ENCODE measurements around the gene CDNF.
"Not testable (repeated sequence)": the region's sequence is repeated elsewhere in the genome, so short reads cannot be mapped to it uniquely, and the experiment has no call there.

CDNF gene

DNA sequence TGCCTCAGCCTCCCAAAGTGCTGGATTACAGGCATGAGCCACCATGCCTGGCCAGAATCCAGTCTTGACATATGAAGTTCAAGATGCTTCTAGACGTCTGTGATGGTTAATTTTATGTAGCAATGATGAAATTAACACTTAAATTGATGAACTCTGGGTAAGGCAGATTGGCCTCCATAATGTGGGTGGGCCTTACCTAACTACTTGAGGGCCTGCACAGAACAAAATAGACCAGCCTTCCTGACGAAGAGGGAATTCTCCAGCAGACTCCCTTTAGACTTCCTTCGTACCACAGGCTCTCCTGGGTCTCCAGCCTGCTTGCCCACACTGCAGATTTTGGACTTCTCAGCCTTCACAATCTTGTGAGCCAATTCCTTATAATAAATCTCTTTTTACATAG is 4.7 kb downstream of the CDNF start:
- no peak overlapping the region for H3K27ac ChIP-seq
- H3K4me2 ChIP-seq = no peak overlapping the region
- H4K20me1 ChIP-seq = no peaks in the 10 kb centered on the region
- H3K9ac ChIP-seq = no peak overlapping the region
- H3K36me3 ChIP-seq = no peaks in the 10 kb centered on the region
- no peak overlapping the region for H3K4me3 ChIP-seq
- H3K4me1 ChIP-seq = peaks cover 10 to 12% (median 11%) of the 10 kb centered on the region in 10 experiments
- no peak for TF ChIP-seq Cebpa-rat (IDR thresholded peaks at IDR 0.05)
- no peaks in the 10 kb centered on the region for H3K9me3 ChIP-seq (replicated peaks in 1 of 11)
- no peaks in the 10 kb centered on the region for H3K27me3 ChIP-seq

DNA sequence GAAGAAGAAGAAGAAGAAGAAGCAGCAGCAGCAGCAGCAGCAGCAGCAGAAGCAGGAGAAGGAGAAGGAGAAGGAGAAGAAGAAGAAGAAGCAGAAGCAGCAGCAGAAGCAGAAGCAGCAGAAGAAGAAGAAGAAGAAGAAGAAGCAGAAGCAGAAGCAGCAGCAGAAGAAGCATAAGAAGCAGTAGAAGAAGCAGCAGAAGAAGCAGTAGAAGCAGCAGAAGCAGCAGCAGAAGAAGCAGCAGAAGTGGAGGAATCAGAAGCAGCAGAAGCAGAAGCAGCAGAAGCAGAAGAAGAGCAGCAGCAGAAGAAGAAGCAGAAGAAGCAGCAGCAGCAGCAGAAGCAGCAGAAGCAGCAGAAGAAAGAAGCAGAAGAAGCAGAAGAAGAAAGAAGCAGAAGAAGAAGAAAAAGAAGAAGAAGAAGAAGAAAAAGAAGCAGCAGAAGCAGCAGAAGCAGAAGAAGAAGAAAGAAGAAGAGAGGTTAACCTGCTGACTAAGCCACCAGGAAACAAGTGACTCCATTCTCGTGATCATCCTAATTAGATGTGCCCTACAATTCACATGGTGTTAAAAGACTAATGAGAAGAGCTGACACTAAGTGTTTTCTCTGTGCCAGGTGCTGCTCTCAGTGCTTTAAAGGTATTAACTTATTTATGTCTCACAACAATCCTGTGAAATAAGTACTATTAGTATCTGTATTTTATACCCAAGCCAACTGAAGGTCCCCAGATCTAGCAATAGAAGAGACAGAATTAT is 11.6 kb downstream of the CDNF start:
- Histone ChIP-seq H3K4me2 (peak overlapping the region in 4 of 11 experiments; percentile 6 to 70 (median 48); a peak in 7 of 22 replicates), H3K4me1 (peaks cover 10 to 31% (median 14%) of the 10 kb centered on the region in 10 experiments; a peak in 16 of 20 replicates), H4K20me1 (peaks cover 0 to 5% (median 0%) of the 10 kb centered on the region in 11 experiments; a peak in 2 of 22 replicates), H3K4me3 (no peak overlapping the region), H3K36me3 (no peaks in the 10 kb centered on the region), H3K27me3 (no peaks in the 10 kb centered on the region), H3K9me3 (replicated peaks in 1 of 11) (peaks cover 0 to 2% (median 0%) of the 10 kb centered on the region in 11 experiments; a peak in 5 of 22 replicates), H3K9ac (0 out of 22 replicates have a peak overlapping the region, but pooled peaks of 1 of the 11 experiments have one; percentile 15), H3K27ac (peak overlapping the region in 1 of 11 experiments; percentile 19; a peak in 2 of 22 replicates)
- no peak for TF ChIP-seq Cebpa-rat (IDR thresholded peaks at IDR 0.05)

DNA sequence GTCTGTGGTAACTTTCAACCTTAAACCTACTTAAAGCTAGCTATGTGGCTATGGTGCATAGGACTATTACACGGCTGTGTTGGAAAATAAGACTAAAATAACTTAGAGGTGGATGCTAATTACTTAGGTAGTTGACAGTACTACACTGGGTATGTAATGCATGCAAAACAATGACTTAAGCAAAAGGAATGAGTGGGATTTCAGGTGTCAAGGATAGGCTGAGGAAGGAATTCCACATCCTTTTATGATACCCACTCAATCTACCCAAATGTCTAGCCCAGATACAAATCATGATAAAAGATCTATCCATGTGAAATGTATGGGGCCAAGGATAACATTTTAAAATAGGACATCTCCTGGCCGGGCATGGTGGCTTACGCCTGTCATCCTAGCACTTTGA is 13.9 kb downstream of the CDNF start:
- Histone ChIP-seq H3K36me3 (no peaks in the 10 kb centered on the region), H3K27me3 (no peaks in the 10 kb centered on the region), H3K4me3 (no peak overlapping the region), H3K4me1 (peaks cover 10 to 41% (median 19%) of the 10 kb centered on the region in 10 experiments; a peak in 18 of 20 replicates), H3K9ac (no peak overlapping the region), H3K9me3 (replicated peaks in 1 of 11) (peaks cover 0 to 13% (median 4%) of the 10 kb centered on the region in 11 experiments; a peak in 6 of 22 replicates), H4K20me1 (peaks cover 0 to 5% (median 0%) of the 10 kb centered on the region in 11 experiments; a peak in 2 of 22 replicates), H3K27ac (peak overlapping the region in 3 of 11 experiments; percentile 30 to 55 (median 43); a peak in 3 of 22 replicates), H3K4me2 (no peak overlapping the region)
- no peak for TF ChIP-seq Cebpa-rat (IDR thresholded peaks at IDR 0.05)

GRCh38 chr10:14822879-14823755 is 14.7 kb downstream of the CDNF start:
- H3K4me1 ChIP-seq = peaks cover 10 to 41% (median 19%) of the 10 kb centered on the region in 10 experiments; a peak in 18 of 20 replicates
- no peaks in the 10 kb centered on the region for H3K36me3 ChIP-seq
- no peak for TF ChIP-seq Cebpa-rat (IDR thresholded peaks at IDR 0.05)
- peak overlapping the region in 7 of 11 experiments; percentile 0 to 55 (median 50); a peak in 12 of 22 replicates for H3K27ac ChIP-seq
- H3K9ac ChIP-seq = peak overlapping the region in 4 of 11 experiments; percentile 27 to 46 (median 29); a peak in 6 of 22 replicates
- peak overlapping the region in 6 of 11 experiments; percentile 2 to 20 (median 12); a peak in 5 of 22 replicates for H3K4me2 ChIP-seq
- no peak overlapping the region for H3K4me3 ChIP-seq
- H3K27me3 ChIP-seq = no peaks in the 10 kb centered on the region
- H3K9me3 ChIP-seq (replicated peaks in 1 of 11) = peaks cover 0 to 13% (median 4%) of the 10 kb centered on the region in 11 experiments; a peak in 6 of 22 replicates
- H4K20me1 ChIP-seq = peaks cover 0 to 5% (median 0%) of the 10 kb centered on the region in 11 experiments; a peak in 2 of 22 replicates

- peak overlapping the region in 3 of 11 experiments; percentile 33 to 50 (median 39); a peak in 4 of 22 replicates for H3K27ac ChIP-seq
- peak overlapping the region in 5 of 11 experiments; percentile 5 to 13 (median 11); a peak in 4 of 22 replicates for H3K4me2 ChIP-seq
- no peak overlapping the region for H3K4me3 ChIP-seq
- no peaks in the 10 kb centered on the region for H3K36me3 ChIP-seq
- H3K4me1 ChIP-seq = peaks cover 10 to 37% (median 19%) of the 10 kb centered on the region in 10 experiments; a peak in 18 of 20 replicates
- peaks cover 0 to 5% (median 0%) of the 10 kb centered on the region in 11 experiments; a peak in 2 of 22 replicates for H4K20me1 ChIP-seq
- H3K9me3 ChIP-seq (replicated peaks in 1 of 11) = peaks cover 0 to 13% (median 4%) of the 10 kb centered on the region in 11 experiments; a peak in 6 of 22 replicates
- H3K27me3 ChIP-seq = no peaks in the 10 kb centered on the region
- TF ChIP-seq Cebpa-rat (IDR thresholded peaks at IDR 0.05) = no peak
- H3K9ac ChIP-seq = peak overlapping the region in 2 of 11 experiments; percentile 7 to 28; a peak in 2 of 22 replicates
Measured at GRCh38 chr10:14821635-14822375, 16.0 kb downstream of the CDNF start.

- Histone ChIP-seq H3K9me3 (replicated peaks in 1 of 11) (peaks cover 0 to 16% (median 4%) of the 10 kb centered on the region in 11 experiments; a peak in 6 of 22 replicates), H3K27ac (peak overlapping the region in 2 of 11 experiments; percentile 24 to 35; a peak in 2 of 22 replicates), H3K36me3 (no peaks in the 10 kb centered on the region), H3K4me1 (peaks cover 3 to 29% (median 17%) of the 10 kb centered on the region in 10 experiments; a peak in 17 of 20 replicates), H3K9ac (no peak overlapping the region), H3K4me3 (no peak overlapping the region), H3K27me3 (no peaks in the 10 kb centered on the region), H4K20me1 (no peaks in the 10 kb centered on the region), H3K4me2 (peak overlapping the region in 8 of 11 experiments; percentile 2 to 56 (median 12); a peak in 4 of 22 replicates)
- TF ChIP-seq Cebpa-rat (IDR thresholded peaks at IDR 0.05) = no peak
Measured at GRCh38 chr10:14820775-14821154, 17.1 kb downstream of the CDNF start.

- Histone ChIP-seq H3K36me3 (no peaks in the 10 kb centered on the region), H3K27ac (peak overlapping the region in 2 of 11 experiments; percentile 24 to 35; a peak in 2 of 22 replicates), H3K4me1 (peaks cover 3 to 33% (median 17%) of the 10 kb centered on the region in 10 experiments; a peak in 17 of 20 replicates), H3K27me3 (no peaks in the 10 kb centered on the region), H3K9ac (no peak overlapping the region), H4K20me1 (no peaks in the 10 kb centered on the region), H3K4me2 (peak overlapping the region in 5 of 11 experiments; percentile 2 to 56 (median 12); a peak in 4 of 22 replicates), H3K9me3 (replicated peaks in 1 of 11) (peaks cover 0 to 16% (median 4%) of the 10 kb centered on the region in 11 experiments; a peak in 6 of 22 replicates), H3K4me3 (no peak overlapping the region)
- no peak for TF ChIP-seq Cebpa-rat (IDR thresholded peaks at IDR 0.05)
Measured at GRCh38 chr10:14820010-14820774, 17.6 kb downstream of the CDNF start.

DNA sequence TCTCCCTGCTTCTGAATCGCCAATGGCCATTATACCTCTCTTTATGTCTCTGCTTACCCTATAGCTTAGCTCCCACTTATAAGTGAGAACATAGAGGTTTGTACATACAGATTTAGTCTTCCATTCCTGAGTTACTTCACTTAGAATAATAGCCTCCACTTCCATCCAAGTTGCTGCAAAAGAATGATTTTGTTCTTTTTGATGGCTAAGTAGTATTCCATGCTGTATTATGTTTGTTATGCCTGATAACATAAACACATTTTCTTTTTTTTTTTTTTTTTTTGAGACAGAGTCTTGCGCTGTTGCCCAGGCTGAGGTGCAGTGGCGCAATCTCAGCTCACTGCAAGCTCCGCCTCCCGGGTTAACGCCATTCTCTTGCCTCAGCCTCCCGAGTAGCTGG is 21.1 kb downstream of the CDNF start:
- Histone ChIP-seq H3K9me3 (replicated peaks in 1 of 11) (peaks cover 3 to 23% (median 9%) of the 10 kb centered on the region in 11 experiments; a peak in 13 of 22 replicates), H3K4me1 (peaks cover 6 to 42% (median 15%) of the 10 kb centered on the region in 10 experiments; a peak in 18 of 20 replicates)
- H3K27me3 ChIP-seq, H4K20me1 ChIP-seq, H3K9ac ChIP-seq, H3K4me2 ChIP-seq, H3K4me3 ChIP-seq, H3K27ac ChIP-seq, H3K36me3 ChIP-seq: not testable (repeated sequence)
